ENCODE results near the gene PKMYT1. TPM values are rescaled to one million over a fixed set of nuclear protein-coding genes. Genes with fewer than 3 reads are reported as not detected.
A peak's percentile ranks its signal among the peaks of the same experiment; 100 is the strongest.

Gene PKMYT1
- total RNA-seq, 4 donors from 2014 or later: 1.6 to 1.7 TPM; not detected in 2

DNA sequence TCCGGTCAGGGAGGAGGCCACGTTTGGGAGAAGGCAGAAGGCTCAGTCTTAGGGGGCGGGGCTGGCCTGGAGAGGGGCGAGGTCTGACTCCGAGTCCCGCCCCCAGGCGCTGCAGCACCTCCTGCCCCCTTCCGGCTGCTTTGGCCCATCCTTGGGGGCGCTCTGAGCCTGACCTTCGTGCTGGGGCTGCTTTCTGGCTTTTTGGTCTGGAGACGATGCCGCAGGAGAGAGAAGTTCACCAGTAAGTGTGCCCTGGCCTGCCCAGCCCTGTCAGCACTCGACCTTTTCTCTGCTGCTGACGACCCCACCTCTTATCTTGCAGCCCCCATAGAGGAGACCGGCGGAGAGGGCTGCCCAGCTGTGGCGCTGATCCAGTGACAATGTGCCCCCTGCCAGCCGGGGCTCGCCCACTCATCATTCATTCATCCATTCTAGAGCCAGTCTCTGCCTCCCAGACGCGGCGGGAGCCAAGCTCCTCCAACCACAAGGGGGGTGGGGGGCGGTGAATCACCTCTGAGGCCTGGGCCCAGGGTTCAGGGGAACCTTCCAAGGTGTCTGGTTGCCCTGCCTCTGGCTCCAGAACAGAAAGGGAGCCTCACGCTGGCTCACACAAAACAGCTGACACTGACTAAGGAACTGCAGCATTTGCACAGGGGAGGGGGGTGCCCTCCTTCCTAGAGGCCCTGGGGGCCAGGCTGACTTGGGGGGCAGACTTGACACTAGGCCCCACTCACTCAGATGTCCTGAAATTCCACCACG, 41.4 kb upstream of the PKMYT1 start:
- 10% methylated on average over 4 of the region's 25 CpGs; no CpG with 5 or more reads in 1 of the 2 donors for WGBS, 2 donors (ENCODE audit: low coverage in 1 of 2)
- peaks cover 0 to 69% (median 25%) of the 10 kb centered on the region in 3 donors for H3K4me1 ChIP-seq
- H3K27me3 ChIP-seq: peaks cover 29% of the 10 kb centered on the region
- no peaks in the 10 kb centered on the region for H3K9me3 ChIP-seq
- H3K4me3 ChIP-seq: peak overlapping the region; percentile 60 to 73
- TF ChIP-seq POLR2AphosphoS5 (IDR thresholded peaks at IDR 0.05) (peak; percentile 43), EP300 (IDR thresholded peaks at IDR 0.05) (no peak), POLR2A (IDR thresholded peaks at IDR 0.05) (no peak)
- TF ChIP-seq, protein P1, sequence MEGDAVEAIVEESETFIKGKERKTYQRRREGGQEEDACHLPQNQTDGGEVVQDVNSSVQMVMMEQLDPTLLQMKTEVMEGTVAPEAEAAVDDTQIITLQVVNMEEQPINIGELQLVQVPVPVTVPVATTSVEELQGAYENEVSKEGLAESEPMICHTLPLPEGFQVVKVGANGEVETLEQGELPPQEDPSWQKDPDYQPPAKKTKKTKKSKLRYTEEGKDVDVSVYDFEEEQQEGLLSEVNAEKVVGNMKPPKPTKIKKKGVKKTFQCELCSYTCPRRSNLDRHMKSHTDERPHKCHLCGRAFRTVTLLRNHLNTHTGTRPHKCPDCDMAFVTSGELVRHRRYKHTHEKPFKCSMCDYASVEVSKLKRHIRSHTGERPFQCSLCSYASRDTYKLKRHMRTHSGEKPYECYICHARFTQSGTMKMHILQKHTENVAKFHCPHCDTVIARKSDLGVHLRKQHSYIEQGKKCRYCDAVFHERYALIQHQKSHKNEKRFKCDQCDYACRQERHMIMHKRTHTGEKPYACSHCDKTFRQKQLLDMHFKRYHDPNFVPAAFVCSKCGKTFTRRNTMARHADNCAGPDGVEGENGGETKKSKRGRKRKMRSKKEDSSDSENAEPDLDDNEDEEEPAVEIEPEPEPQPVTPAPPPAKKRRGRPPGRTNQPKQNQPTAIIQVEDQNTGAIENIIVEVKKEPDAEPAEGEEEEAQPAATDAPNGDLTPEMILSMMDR (IDR thresholded peaks at IDR 0.05): peak in 3 of 4 experiments; percentile 29 to 59 (median 42)
- H3K27ac ChIP-seq: peak overlapping the region; percentile 93 to 97 (median 96)
- ATAC-seq: peak; percentile 32
- H3K36me3 ChIP-seq: peaks cover 0 to 13% of the 10 kb centered on the region in 2 donors

DNA sequence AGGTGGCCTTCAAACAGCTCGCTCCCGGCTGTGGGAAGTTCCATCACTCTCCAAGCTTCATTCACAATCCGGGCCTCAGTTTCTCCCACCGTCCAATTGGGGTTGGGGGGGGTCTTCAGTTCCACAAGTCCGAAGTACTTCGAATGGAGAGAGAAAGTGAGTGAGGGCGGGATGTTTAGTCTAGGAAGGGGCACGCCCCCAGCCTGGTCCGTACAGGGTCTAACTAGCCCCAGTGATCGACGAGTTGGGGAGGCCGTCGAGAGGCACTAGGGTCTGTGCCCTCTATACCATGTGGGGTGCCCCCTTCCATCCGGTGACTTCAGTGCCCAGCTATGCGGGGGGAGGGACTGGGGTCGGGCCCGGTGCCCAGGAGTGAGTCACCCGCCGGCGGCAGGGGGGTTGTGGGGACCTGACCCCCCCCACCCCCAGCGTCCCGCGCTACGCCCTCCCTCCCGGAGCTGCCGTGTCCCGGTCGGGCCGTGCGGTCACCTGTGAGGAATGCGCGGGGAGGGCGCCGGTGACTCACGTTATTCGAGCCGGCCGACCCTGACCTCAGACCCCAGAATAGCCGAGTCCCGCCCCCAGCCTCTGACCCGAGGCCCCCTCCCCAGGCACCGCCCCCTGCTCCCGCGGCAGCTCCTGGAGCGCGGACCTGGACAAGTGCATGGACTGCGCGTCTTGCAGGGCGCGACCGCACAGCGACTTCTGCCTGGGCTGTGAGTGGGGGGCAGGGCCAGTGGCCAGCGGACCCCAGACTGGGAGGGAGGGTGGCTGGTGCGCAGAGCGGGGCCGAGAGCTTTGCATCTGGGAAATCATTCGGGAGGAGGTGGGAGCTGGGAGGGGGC, 40.6 kb upstream of the PKMYT1 start:
- TF ChIP-seq, protein P1 (IDR thresholded peaks at IDR 0.05): no peak
- TF ChIP-seq EP300 (IDR thresholded peaks at IDR 0.05): no peak
- peak; percentile 97 for TF ChIP-seq POLR2AphosphoS5 (IDR thresholded peaks at IDR 0.05)
- no peak for TF ChIP-seq POLR2A (IDR thresholded peaks at IDR 0.05)
- Histone ChIP-seq H3K27ac (peak overlapping the region; percentile 93 to 97 (median 96)), H3K4me3 (peak overlapping the region; percentile 60 to 73), H3K9me3 (no peaks in the 10 kb centered on the region), H3K27me3 (peaks cover 33% of the 10 kb centered on the region), H3K4me1 (peaks cover 0 to 69% (median 25%) of the 10 kb centered on the region in 3 donors), H3K36me3 (peaks cover 0 to 5% of the 10 kb centered on the region in 2 donors)
- ATAC-seq: peak; percentile 60
- 0% methylated on average over 1 of the region's 57 CpGs for WGBS, 2 donors (ENCODE audit: low coverage in 1 of 2)

DNA sequence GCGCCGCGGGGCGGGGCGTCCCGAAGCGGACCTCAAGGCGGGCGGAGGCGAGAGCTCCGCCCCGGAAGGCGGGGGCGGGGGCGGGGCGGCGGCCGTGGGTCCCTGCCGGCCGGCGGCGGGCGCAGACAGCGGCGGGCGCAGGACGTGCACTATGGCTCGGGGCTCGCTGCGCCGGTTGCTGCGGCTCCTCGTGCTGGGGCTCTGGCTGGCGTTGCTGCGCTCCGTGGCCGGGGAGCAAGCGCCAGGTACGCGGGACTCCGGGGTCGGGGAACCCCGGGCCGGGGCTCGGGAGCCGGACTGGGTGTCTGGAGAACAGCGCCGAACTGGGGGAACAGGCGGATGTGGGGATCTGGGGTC, 40.0 kb upstream of the PKMYT1 start, which contains the start of gene TNFRSF12A:
TNFRSF12A (plus strand) TSS at position 122 of the 357 bp plus-strand sequence; CDS start at position 152, 30 bp downstream.
- 0% methylated on average over 2 of the region's 49 CpGs; no CpG with 5 or more reads in 1 of the 2 donors for WGBS, 2 donors (ENCODE audit: low coverage in 1 of 2)
- peak; percentile 42 for ATAC-seq
- H3K36me3 ChIP-seq: no peaks in the 10 kb centered on the region
- H3K9me3 ChIP-seq: no peaks in the 10 kb centered on the region
- TF ChIP-seq POLR2AphosphoS5 (IDR thresholded peaks at IDR 0.05): peak; percentile 95
- no peak for TF ChIP-seq EP300 (IDR thresholded peaks at IDR 0.05)
- TF ChIP-seq, protein P1 (IDR thresholded peaks at IDR 0.05): peak in 3 of 4 experiments; percentile 29 to 43 (median 33)
- peak; percentile 83 to 95 for TF ChIP-seq POLR2A (IDR thresholded peaks at IDR 0.05)
- H3K27me3 ChIP-seq: peaks cover 39% of the 10 kb centered on the region
- peak within 1 kb of the TSS; percentile 93 to 97 (median 96) for H3K27ac ChIP-seq
- H3K4me3 ChIP-seq: peak within 1 kb of the TSS; percentile 60 to 73
- H3K4me1 ChIP-seq: peaks cover 0 to 67% (median 25%) of the 10 kb centered on the region in 3 donors

DNA sequence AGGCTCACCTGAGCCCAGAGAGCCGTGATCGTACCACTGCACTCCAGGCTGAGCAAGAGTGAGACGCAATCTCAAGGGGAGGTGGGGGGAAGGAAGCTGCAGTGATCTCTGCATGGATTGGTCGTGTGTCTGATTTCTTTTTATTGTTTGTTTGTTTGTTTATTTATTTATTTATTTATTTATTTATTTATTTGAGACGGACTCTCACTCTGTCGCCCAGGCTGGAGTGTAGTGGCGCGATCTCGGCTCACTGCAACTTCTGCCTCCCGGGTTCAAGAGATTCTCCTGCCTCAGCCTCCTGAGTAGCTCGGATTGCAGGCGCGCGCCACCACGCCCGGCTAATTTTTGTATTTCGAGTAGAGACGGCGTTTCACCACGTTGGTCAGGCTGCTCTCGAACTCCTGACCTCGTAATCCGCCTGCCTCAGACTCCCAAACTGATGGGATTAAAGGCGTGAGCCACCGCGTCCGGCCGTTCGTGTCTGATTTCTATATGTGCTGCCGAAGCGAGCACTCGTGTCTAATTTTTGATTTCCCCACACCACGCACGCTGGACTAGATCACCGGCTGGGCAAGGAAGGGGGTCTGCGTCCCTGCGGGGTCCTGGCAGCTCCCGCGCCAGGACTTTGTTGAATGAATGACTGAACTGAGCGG, 39.5 kb upstream of the PKMYT1 start:
- no peaks in the 10 kb centered on the region for H3K36me3 ChIP-seq
- peak overlapping the region in 3 of 4 donors; percentile 95 to 97 (median 96) for H3K27ac ChIP-seq
- peak overlapping the region in 1 of 2 donors; percentile 73 for H3K4me3 ChIP-seq
- peaks cover 41% of the 10 kb centered on the region for H3K27me3 ChIP-seq
- no peaks in the 10 kb centered on the region for H3K9me3 ChIP-seq
- H3K4me1 ChIP-seq: peaks cover 0 to 62% (median 25%) of the 10 kb centered on the region in 3 donors
- WGBS, 2 donors (ENCODE audit: low coverage in 1 of 2): 44 to 50% methylated on average over 13 to 20 of the region's 40 CpGs
- TF ChIP-seq, protein P1 (IDR thresholded peaks at IDR 0.05): no peak
- TF ChIP-seq POLR2A (IDR thresholded peaks at IDR 0.05) (no peak), POLR2AphosphoS5 (IDR thresholded peaks at IDR 0.05) (no peak), EP300 (IDR thresholded peaks at IDR 0.05) (no peak)
- ATAC-seq: no peak

Measured in gastroesophageal sphincter (tissue), 4 donors.